Upper lobe of left lung (tissue), 4 donors: ENCODE data around the gene STAT5A.

Experiments used
- EP300 ChIP-seq, 4 donors: sonication (generic); formaldehyde crosslinking; IDR thresholded peaks; one replicate each; pipeline ENCODE4 v1.5.1; 2017; ENCODE audit warnings: antibody characterized with exemption in 4 of 4, control low read depth in 2 of 4
- POLR2A ChIP-seq, 4 donors: fragments of 450-650 bp; IDR thresholded peaks; one replicate each; pipeline ENCODE4 v1.5.1; 2016 to 2017; ENCODE audit warnings: antibody characterized with exemption in 4 of 4, mild to moderate bottlenecking in 2 of 4
- POLR2AphosphoS5 ChIP-seq, 2 donors: sonication (generic); formaldehyde crosslinking; IDR thresholded peaks; one replicate each; pipeline ENCODE4 v1.5.1; 2017; ENCODE audit warnings: antibody characterized with exemption in 2 of 2
- TF ChIP-seq, protein P1 (sequence below), 6 experiments: fragments of 450-650 bp in 4 of 6; fragments of 200-600 bp in 2 of 6; sonication (generic) in 2 of 6; IDR thresholded peaks; one replicate each; pipeline ENCODE4 v1.5.1; 2016 to 2019; ENCODE audit warnings: antibody characterized with exemption in 6 of 6

GRCh38 chr17:42342242-42343008 lies 54.1 kb downstream of the STAT5A start:
- TF ChIP-seq, protein P1, sequence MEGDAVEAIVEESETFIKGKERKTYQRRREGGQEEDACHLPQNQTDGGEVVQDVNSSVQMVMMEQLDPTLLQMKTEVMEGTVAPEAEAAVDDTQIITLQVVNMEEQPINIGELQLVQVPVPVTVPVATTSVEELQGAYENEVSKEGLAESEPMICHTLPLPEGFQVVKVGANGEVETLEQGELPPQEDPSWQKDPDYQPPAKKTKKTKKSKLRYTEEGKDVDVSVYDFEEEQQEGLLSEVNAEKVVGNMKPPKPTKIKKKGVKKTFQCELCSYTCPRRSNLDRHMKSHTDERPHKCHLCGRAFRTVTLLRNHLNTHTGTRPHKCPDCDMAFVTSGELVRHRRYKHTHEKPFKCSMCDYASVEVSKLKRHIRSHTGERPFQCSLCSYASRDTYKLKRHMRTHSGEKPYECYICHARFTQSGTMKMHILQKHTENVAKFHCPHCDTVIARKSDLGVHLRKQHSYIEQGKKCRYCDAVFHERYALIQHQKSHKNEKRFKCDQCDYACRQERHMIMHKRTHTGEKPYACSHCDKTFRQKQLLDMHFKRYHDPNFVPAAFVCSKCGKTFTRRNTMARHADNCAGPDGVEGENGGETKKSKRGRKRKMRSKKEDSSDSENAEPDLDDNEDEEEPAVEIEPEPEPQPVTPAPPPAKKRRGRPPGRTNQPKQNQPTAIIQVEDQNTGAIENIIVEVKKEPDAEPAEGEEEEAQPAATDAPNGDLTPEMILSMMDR (IDR thresholded peaks at IDR 0.05): no peak
- no peak for TF ChIP-seq POLR2A (IDR thresholded peaks at IDR 0.05)
- no peak for TF ChIP-seq EP300 (IDR thresholded peaks at IDR 0.05)
- no peak for TF ChIP-seq POLR2AphosphoS5 (IDR thresholded peaks at IDR 0.05)
